Activated CD4-positive, alpha-beta T cell treated with anti-CD3 and anti-CD28 coated beads, Interleukin-2, Interleukin-4, amounts not matched to agents 100 ng/mL and 50 ng/mL, durations not matched to agents 16 hours and 8 hours (primary cell): ENCODE measurements around the gene IRAK1.

Source experiments
- DNase-seq: peaks from one replicate; pipeline ENCODE4 v3.0.0-alpha.2; 2020; ENCODE audit warnings: low spot score

The IRAK1 gene

DNA sequence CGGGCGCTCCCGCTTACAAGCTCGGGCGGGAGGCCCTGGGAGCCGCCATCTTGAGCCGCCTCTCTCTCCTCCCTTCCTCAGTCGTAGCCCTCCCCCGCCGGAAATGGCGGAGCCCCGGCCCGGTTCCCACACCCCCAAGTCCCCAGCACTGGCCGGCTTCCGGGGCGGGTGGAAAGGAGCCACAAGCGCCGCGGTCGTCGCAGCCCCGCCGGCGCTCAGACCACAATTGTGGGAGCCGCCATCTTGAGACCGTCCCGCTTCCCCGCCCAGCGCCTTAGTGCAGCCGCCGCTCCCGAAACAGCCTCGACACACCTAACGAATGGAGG, 48.6 kb downstream of the IRAK1 start:
- DNase-seq, result peak; percentile 95

DNA sequence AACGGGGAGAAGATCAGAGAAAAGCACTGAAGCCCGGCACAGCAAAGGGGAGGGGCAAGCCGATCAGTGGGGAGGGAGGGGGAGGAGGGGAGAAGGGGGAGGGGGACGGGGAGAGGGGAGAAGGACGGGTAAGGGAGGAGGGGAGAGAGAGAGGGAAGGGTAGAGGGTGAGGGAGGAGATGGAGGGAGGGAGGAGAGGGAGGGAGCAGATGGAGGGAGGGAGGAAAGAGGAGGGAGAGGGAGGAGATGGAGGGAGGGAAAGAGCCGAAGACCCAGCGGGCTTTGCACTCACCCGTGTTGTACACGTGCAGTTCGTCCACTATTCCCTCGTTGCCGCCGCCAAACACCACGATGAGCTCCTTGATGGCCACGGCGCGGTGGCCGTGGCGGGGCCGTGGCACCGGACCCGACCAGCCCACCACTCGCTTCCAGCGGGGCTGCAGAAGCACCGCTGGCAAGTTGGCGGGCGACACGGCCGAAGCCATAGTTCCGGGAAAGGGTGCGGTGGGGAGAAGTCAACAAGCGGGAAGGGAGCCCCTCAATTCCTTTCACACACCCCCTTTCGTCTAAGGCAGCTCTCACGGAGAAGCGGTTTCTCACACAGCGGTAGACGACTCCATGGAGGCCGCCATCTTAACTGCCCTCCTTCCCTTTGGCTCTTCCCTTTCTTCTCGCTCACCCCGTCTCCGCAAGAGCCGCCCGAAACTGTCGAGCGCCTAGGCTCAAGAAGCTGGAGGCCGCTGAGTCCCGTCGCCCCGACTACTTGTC, 49.2 kb downstream of the IRAK1 start:
- DNase-seq, result peak; percentile 59

DNA sequence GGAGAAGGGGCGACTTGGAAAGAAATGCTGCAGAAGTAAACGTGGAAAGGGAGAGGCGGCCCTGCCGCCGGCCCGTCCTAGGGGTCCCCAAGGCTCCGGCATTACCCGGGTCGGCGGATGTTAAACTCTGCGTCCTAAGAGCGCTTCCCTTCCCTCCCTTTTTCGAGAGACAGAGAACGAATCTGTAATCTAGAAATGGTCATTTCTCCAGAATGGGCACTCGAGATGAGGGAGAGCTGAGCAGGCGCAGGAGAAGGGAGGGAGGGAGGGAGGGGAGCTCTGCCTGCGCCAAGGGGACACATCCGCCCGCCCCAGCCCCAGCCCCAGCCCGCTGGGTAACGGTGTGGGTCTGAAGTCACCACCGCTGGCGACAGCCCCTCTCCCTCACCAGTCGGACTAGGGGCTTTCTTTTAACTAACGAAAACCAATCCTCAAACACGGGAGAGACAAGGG, 49.8 kb downstream of the IRAK1 start:
- DNase-seq, result no peak

DNA sequence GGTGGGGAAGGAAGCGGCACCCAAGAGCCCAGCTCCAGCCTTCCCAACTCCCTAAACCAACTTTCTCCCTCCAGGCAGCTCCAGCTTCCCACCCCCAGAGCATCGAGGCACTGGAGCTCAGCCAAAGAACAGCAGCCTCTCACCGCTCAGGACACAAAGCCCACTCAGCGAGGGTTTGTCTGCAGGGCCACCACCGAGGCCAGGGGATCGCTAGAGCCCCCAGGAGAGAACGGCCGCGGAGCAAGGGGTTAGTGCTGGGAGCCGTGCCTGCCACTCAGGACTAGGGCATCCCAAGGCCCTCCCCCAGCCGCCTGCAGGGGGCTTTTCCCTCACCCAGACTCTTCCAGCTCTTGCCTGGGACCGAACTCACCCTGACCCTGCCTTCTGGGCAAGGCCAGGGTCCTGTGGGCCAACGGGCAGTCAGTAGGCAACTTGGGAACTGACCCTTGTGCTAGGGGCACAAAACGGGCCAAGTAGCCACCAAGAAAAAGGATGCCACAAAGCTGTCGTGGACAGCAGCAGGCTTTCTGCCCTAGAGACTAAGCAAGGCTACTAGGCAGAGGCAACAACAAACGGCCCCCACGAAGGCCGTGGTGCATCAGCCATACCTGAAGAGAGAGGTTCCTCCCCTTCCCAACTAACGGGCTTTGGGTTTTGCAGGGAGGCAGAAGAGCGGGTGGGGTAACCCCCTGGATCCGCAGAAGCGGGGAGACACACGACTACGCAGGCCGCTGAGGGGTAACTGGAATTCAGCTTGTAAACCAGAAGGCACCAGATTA, 50.4 kb downstream of the IRAK1 start:
- no peak for DNase-seq

DNA sequence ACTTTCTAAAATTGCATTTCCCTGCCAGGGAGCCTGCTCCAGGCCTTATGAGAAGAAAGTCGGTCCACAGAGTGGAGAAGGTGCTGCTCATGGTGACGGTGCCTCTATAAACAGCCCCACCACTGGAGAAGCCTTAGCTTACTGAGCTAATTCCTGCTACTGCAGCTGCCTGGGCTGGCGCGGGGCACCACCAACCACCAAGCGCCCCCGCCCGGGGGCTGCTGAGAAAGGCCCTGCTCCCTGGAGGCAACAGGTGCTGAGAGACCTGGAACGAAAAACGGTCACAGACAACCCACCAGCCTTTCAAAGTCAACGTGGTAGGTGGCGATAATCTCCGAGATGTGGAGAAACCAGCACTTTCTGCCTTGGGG, 51.0 kb downstream of the IRAK1 start:
- peak; percentile 34 for DNase-seq

DNA sequence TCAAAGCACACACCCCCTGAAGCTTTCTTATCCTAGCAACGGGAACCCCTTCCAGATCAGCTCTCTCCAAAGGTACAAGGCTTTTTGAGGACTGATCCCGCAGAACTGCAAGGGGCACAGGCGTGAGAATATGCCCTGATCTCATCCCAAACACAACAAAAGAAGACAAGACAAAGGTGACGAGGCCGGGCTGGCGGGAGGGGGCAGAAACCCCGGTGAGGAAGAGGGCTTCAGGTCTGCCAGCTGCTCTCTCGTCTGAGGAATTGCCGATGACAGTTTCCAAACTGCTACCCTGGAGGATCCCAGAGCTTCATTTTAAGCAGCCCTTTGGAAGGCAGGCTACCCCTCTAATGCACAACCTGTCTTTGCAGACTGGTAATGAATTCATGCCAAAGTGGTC, 51.4 kb downstream of the IRAK1 start:
- DNase-seq, result no peak

DNA sequence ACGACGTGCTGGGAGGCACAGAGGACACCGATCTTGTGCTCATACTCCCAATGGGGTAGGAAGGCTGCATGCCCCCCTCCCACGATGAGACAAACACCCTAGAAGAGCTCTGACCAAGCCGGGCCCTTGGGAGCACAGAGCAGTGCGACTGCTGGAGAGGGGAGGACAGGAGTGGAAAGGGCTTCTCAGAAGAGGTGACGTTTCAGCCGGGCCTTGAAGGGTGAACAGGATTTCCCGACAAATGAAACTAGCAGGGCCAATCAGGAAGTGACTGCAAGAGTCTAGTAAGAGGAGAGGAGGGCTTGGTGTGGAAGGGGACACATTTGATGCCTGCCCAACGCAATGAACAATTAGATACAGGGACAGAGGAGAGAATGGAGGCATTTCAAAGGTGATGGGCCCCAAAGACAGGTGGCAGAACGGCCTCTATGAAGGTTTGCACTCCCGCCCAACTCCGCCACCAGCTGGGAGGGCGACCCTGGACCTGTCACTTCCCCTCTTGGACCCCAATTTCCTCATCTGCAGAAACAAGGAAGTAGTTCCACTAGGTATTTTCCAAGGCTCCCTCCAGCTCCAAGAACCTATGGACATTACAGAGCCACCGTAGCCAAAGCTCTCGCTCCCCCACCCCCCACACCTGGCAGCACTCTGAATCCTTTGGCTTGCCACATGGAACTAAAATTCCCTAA, 52.0 kb downstream of the IRAK1 start:
- peak; percentile 49 for DNase-seq

DNA sequence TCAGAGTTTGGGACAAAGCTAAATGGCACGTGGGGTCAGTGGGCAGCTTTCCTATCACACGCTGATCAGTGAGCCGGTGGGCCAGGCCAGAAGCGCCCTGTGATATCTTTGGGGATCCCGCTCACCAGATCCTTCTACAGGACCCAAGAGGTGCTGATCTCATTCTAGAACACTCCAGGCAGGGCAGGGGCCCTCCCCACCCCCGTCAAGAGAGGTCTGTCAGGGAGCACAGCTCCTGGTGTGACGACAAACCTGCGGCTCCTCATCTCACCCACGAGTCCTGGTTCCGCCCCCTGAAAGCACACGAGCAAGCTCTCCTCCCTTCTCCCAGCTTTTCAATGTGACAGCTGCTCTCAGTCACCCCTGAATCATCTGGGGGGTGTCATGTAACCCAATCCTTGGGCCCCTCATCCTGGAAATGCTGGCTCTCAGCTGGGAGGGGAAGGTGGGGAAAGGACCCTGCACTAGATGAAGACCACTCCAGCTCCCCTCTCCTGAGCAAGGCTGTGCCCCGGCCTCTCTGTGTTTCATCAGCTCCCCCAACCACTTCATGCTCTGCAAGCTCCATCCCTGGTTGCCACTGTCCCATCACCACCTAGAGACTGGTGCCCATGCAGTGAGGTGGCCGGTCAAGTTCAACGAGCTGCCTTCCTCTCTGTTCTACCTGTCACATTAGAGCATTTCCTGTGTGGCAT, 52.7 kb downstream of the IRAK1 start:
- no peak for DNase-seq

DNA sequence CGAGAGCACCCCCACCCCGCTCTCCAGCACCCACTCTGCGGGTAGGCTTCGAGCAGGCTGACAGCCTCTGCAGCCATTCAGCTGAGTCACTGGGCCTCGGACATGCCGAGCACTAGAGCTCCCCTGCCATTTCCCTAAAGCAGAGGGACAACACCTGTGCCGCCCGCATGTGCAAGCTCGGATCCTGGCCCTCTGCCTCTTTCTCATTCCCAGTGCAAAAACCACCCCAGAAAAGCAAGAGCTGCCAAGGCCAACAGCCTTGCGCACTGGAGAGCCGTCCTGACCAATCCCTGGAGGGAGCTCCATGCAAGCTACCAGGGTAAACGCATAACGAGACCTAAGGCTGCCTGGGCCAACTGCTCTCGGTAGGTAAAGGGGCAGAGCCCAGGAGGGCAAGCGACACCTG, 53.4 kb downstream of the IRAK1 start:
- no peak for DNase-seq

DNA sequence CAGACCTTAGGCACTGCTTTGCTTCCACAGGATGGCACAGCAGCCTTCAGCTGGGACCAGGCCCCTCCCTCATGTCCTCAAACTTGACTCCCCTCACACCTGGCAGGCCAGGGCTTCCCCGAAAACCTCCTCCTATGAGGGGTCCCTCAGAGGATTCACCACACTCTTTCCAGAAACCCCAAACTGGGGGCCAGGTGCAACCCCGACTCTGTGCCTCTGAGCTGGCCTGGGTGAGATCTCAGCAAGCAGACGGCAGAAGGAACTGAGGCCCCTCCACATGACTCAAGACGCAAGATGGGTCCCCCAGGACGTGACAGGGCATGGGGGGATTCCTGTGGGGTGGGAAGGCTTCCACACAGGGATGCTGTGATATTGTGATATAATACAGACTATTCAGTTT, 54.3 kb downstream of the IRAK1 start:
- DNase-seq, result no peak

DNA sequence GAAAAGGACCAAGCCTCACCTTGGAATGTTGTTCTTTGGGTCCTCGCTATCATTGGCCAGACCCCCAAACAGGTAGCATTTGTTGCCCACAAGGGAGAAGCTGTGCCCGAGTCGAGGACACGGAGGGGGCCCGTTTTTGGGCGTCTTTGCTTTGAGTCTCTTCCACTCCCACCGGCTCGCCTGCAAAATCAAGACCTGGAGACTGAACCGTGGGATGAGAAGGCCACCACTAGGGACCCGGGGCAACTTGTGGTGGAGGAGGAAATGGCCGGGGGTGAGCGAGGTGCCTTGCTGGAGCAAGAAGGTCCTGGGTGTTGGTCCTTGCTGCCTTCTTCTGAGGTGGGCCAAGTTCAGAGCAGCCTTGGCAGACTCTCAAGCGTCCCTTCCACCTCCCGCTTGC, 55.6 kb downstream of the IRAK1 start:
- no peak for DNase-seq

DNA sequence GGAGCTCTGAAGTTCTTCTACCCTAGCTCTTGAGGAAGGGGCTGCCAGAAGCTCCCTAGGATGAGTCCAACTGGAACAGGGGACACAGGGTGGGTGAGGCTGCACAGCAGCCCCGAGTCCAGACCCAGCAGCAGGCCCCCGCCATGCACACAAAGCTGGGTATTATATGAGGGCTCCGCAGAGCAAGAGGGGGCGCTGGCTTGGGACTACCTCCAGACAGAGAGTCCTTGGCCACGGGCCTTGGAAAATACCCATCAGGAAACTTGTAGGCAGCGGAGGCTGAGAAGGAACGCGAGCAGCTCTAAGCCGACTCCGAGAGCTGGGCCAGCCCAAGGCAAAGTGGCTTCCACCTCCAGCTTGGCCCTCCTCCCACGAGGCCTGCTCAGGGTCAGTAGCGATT, 56.2 kb downstream of the IRAK1 start:
- no peak for DNase-seq

DNA sequence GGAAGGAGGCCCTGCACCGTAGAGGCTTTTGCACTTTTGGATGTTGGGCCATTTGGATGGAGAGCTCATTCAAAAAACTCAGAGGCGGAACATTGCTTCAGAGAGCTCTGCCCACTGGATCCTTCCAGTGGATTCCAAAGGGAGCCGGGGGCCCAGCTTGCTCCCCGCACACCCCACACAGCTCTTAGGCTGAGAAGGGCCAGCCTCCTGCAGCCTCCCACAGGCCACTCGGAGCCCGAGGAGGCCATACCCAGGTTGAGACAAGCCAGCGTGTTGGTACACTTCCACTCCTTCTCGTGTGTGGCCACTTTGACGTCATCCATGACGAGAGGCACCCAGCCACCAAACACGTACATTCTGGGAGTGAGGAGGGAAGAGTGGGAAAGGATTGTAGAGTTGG, 58.4 kb downstream of the IRAK1 start:
- no peak for DNase-seq

DNA sequence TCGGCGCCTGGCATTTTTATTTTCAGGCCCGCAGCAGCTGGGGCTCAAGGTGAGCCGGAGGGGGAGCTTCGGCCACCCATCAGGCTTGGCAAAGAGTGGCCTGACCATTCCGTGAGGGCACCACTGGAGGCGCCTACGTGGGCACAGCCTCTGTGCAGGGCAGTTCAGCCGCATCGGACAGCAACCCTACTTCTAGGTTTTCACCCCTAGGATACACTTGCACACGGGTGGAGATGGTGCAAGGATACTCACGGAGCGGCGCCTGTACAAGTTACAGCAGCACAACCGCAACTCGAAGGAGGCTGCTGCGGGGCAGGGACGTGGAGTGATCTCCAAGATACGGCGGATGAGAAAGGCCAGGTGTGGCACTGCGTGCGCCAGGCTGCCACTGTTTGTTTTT, 58.9 kb downstream of the IRAK1 start:
- no peak for DNase-seq
